H9 (cell line): ENCODE results near the gene COMMD1. TPM values are rescaled to one million over a fixed set of nuclear protein-coding genes. Genes with fewer than 3 reads are reported as not detected.
A peak's percentile ranks its signal among the peaks of the same experiment; 100 is the strongest.

ENCODE experiments used
- DNase-seq: peaks from one replicate; pipeline ENCODE4 v3.0.0-alpha.2; 2017
- H2AFZ ChIP-seq: one replicate; pipeline ENCODE4 v1.6.1; 2013; ENCODE audit warnings: mild to moderate bottlenecking, low read length, control low read depth, moderate library complexity
- H2AK5ac ChIP-seq: 2 replicates; pipeline ENCODE4 v1.6.1; 2013; ENCODE audit warnings: low read length, control low read depth, mixed read lengths; ENCODE audit not compliant: insufficient read length
- H2BK120ac ChIP-seq: one replicate; pipeline ENCODE4 v1.6.1; 2013; ENCODE audit warnings: low read depth, mild to moderate bottlenecking, low read length, control low read depth, inconsistent platforms; ENCODE audit not compliant: poor library complexity, severe bottlenecking
- H2BK12ac ChIP-seq: 2 replicates; pipeline ENCODE4 v1.6.1; 2013; ENCODE audit warnings: low read length, control low read depth, mixed read lengths, low read depth; ENCODE audit not compliant: insufficient read length
- H2BK15ac ChIP-seq: 2 replicates; pipeline ENCODE4 v1.6.1; 2013; ENCODE audit warnings: low read depth, low read length, control low read depth
- H2BK20ac ChIP-seq: one replicate; pipeline ENCODE4 v1.6.1; 2013; ENCODE audit warnings: low read depth, mild to moderate bottlenecking, low read length, control low read depth, inconsistent platforms; ENCODE audit not compliant: poor library complexity, severe bottlenecking
- H2BK5ac ChIP-seq: 2 replicates; pipeline ENCODE4 v1.6.1; 2013; ENCODE audit warnings: low read length, control low read depth, mixed read lengths; ENCODE audit not compliant: insufficient read length
- H3K14ac ChIP-seq: 2 replicates; pipeline ENCODE4 v1.6.1; 2013; ENCODE audit warnings: low read length, control low read depth; ENCODE audit not compliant: insufficient read depth
- H3K18ac ChIP-seq: 2 replicates; pipeline ENCODE4 v1.6.1; 2013; ENCODE audit warnings: low read depth, mild to moderate bottlenecking, mixed read lengths, low read length, control low read depth; ENCODE audit not compliant: insufficient read length
- H3K23ac ChIP-seq: 2 replicates; pipeline ENCODE4 v1.6.1; 2013; ENCODE audit warnings: low read length, control low read depth, mixed read lengths, low read depth; ENCODE audit not compliant: insufficient read length
- H3K23me2 ChIP-seq: 2 replicates; pipeline ENCODE4 v1.6.1; 2013; ENCODE audit warnings: low read depth, mild to moderate bottlenecking, mixed read lengths, low read length, control low read depth; ENCODE audit not compliant: insufficient read length, poor library complexity, severe bottlenecking
- H3K27ac ChIP-seq: 2 replicates; pipeline ENCODE4 v1.5.1; 2013; ENCODE audit warnings: low read length, control low read depth, mixed read lengths, low read depth; ENCODE audit not compliant: insufficient read length
- H3K27me3 ChIP-seq: 2 replicates; pipeline ENCODE4 v1.6.1; 2013; ENCODE audit warnings: low read length, control low read depth, inconsistent platforms; ENCODE audit not compliant: insufficient read depth
- H3K4ac ChIP-seq: 2 replicates; pipeline ENCODE4 v1.6.1; 2013; ENCODE audit warnings: low read depth, mild to moderate bottlenecking, control low read depth, inconsistent platforms, low read length, moderate library complexity
- H3K4me1 ChIP-seq: 2 replicates; pipeline ENCODE4 v1.6.1; 2013; ENCODE audit warnings: low read length, control low read depth, inconsistent platforms; ENCODE audit not compliant: insufficient read depth
- H3K4me2 ChIP-seq: 2 replicates; pipeline ENCODE4 v1.6.1; 2013; ENCODE audit warnings: low read length, control low read depth, mixed read lengths; ENCODE audit not compliant: insufficient read length, insufficient read depth
- H3K56ac ChIP-seq: 2 replicates; pipeline ENCODE4 v1.6.1; 2013; ENCODE audit warnings: low read depth, mild to moderate bottlenecking, mixed read lengths, low read length, control low read depth; ENCODE audit not compliant: insufficient read length
- H3K79me1 ChIP-seq: 2 replicates; pipeline ENCODE4 v1.6.1; 2013; ENCODE audit warnings: low read depth, mild to moderate bottlenecking, moderate library complexity, low read length, control low read depth, inconsistent platforms; ENCODE audit not compliant: insufficient read depth, poor library complexity, severe bottlenecking
- H3K79me2 ChIP-seq: 2 replicates; pipeline ENCODE4 v1.6.1; 2013; ENCODE audit warnings: low read length, control low read depth, inconsistent platforms; ENCODE audit not compliant: insufficient read depth
- H3K9ac ChIP-seq: 2 replicates; pipeline ENCODE4 v1.6.1; 2013; ENCODE audit warnings: low read length, control low read depth, mixed read lengths; ENCODE audit not compliant: insufficient read length; ENCODE audit errors: extremely low read depth
- H3K9me3 ChIP-seq: one replicate; pipeline ENCODE4 v1.6.1; 2013; ENCODE audit warnings: low read depth, low read length, inconsistent platforms; ENCODE audit not compliant: control insufficient read depth
- H3T11ph ChIP-seq: one replicate; pipeline ENCODE4 v1.6.1; 2013; ENCODE audit warnings: mild to moderate bottlenecking, low read length, control low read depth, inconsistent platforms
- H4K20me1 ChIP-seq: one replicate; pipeline ENCODE4 v1.6.1; 2013; ENCODE audit not compliant: control insufficient read depth, insufficient read length, insufficient read depth
- H4K5ac ChIP-seq: 2 replicates; pipeline ENCODE4 v1.6.1; 2013; ENCODE audit warnings: low read depth, mild to moderate bottlenecking, mixed read lengths, low read length, control low read depth; ENCODE audit not compliant: insufficient read length
- H4K8ac ChIP-seq: replicated peaks from 2 replicates; pipeline ENCODE4 v1.6.1; 2013; ENCODE audit warnings: low read length, control low read depth, mixed read lengths, low read depth; ENCODE audit not compliant: insufficient read length
- H4K91ac ChIP-seq: 2 replicates; pipeline ENCODE4 v1.6.1; 2013; ENCODE audit warnings: low read depth, mild to moderate bottlenecking, moderate library complexity, mixed read lengths, low read length, control low read depth; ENCODE audit not compliant: insufficient read length
- H3K27ac Mint-ChIP-seq, 3 experiments: 2 replicates in 2 of 3; 3 replicates in 1 of 3; pipeline ENCODE4 v1.8.0; 2020 to 2021; ENCODE audit warnings: mixed read lengths in 3 of 3, mild to moderate bottlenecking in 1 of 3, moderate library complexity in 1 of 3
- H3K27me3 Mint-ChIP-seq: 2 replicates; pipeline ENCODE4 v1.8.0; 2021; ENCODE audit warnings: low read depth, mild to moderate bottlenecking, moderate library complexity, mixed read lengths
- H3K36me3 Mint-ChIP-seq, 3 experiments: 2 replicates in 2 of 3; 3 replicates in 1 of 3; pipeline ENCODE4 v1.8.0; 2020 to 2021; ENCODE audit warnings: low read depth in 3 of 3, mixed read lengths in 3 of 3; ENCODE audit not compliant: insufficient read depth in 1 of 3
- H3K4me1 Mint-ChIP-seq, 2 experiments: 2 replicates each; pipeline ENCODE4 v1.8.0; 2020; ENCODE audit warnings: mixed read lengths in 2 of 2
- H3K4me3 Mint-ChIP-seq, 2 experiments: 2 replicates in 1 of 2; 3 replicates in 1 of 2; pipeline ENCODE4 v1.8.0; 2020 to 2021; ENCODE audit warnings: mild to moderate bottlenecking in 2 of 2, mixed read lengths in 2 of 2, moderate library complexity in 1 of 2
- H3K9me3 Mint-ChIP-seq, 2 experiments: 2 replicates in 1 of 2; 3 replicates in 1 of 2; pipeline ENCODE4 v1.8.0; 2020; ENCODE audit warnings: mild to moderate bottlenecking in 2 of 2, mixed read lengths in 2 of 2, moderate library complexity in 1 of 2
- WGBS: extraction: QIAGEN DNeasy Blood & Tissue Kit; methylation state at CpG from one replicate; pipeline ENCODE4 v1.1.7; 2013; ENCODE audit warnings: missing lambda C conversion rate, low lambda C conversion rate, mixed read lengths; ENCODE audit not compliant: insufficient read length; ENCODE audit errors: extremely low coverage; 5-methylcytosine and 5-hydroxymethylcytosine counted together
- total RNA-seq: library from RNA; stranded (reverse); gene quantifications from 2 replicates; pipeline ENCODE4 v1.2.1, GENCODE V29; 2021
- TF ChIP-seq, protein P1 (sequence below): fragments of 200-600 bp; sonication (generic); conservative IDR thresholded peaks from 3 replicates; pipeline ENCODE4 v1.8.0; 2021; ENCODE audit warnings: antibody characterized with exemption, mild to moderate bottlenecking

Gene COMMD1
- total RNA-seq, 1 experiment from 2014 or later, result 31.5 TPM

DNA sequence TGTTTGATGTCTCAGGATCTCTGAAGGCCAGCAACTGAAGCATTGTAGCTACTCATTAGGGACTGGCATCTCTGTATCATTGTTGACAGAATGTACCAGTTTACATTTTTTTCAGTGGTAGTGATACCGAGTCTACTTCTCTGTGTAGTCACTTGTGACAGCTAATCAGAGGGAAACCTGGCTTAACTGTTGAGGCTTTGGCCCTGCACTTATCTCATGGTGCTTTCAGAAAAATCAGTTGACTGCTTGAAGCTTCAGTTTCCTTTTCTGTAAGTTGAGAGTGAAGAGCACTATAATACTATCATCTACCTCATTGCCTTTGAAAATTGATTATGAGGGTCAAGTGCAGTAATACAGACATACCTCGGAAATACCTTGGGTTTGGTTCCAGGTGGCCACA, 90.0 kb downstream of the COMMD1 start:
- Histone ChIP-seq H2BK12ac (no peak overlapping the region), H3K56ac (no peak overlapping the region), H2BK120ac (no peak overlapping the region), H3K4me2 (no peak overlapping the region), H3K18ac (no peak overlapping the region), H2BK20ac (no peak overlapping the region), H2AFZ (no peak overlapping the region), H3T11ph (no peak overlapping the region), H4K5ac (no peak overlapping the region), H3K23ac (no peak overlapping the region), H4K8ac (no peak overlapping the region), H3K27me3 (no peaks in the 10 kb centered on the region), H4K91ac (no peak overlapping the region), H3K14ac (no peak overlapping the region), H2AK5ac (no peak overlapping the region), H3K4me1 (no peaks in the 10 kb centered on the region), H3K4ac (no peak overlapping the region), H2BK15ac (no peak overlapping the region), H3K79me2 (no peaks in the 10 kb centered on the region), H2BK5ac (no peak overlapping the region), H3K27ac (no peak overlapping the region), H4K20me1 (no peaks in the 10 kb centered on the region), H3K9ac (no peak overlapping the region), H3K9me3 (no peaks in the 10 kb centered on the region), H3K23me2 (no peaks in the 10 kb centered on the region), H3K79me1 (no peaks in the 10 kb centered on the region)
- DNase-seq, result no peak
- H3K36me3 Mint-ChIP-seq, result no peaks in the 10 kb centered on the region
- 0 out of 7 replicates have a peak overlapping the region, but pooled peaks of 1 of the 3 experiments have one; percentile 9 for H3K27ac Mint-ChIP-seq
- peaks cover 3 to 6% of the 10 kb centered on the region in 2 experiments; a peak in 3 of 4 replicates for H3K4me1 Mint-ChIP-seq
- WGBS, result no CpG with 5 or more reads among the region's 2 CpGs
- no peaks in the 10 kb centered on the region for H3K27me3 Mint-ChIP-seq
- no peak overlapping the region for H3K4me3 Mint-ChIP-seq
- H3K9me3 Mint-ChIP-seq, result no peaks in the 10 kb centered on the region
- TF ChIP-seq, protein P1, sequence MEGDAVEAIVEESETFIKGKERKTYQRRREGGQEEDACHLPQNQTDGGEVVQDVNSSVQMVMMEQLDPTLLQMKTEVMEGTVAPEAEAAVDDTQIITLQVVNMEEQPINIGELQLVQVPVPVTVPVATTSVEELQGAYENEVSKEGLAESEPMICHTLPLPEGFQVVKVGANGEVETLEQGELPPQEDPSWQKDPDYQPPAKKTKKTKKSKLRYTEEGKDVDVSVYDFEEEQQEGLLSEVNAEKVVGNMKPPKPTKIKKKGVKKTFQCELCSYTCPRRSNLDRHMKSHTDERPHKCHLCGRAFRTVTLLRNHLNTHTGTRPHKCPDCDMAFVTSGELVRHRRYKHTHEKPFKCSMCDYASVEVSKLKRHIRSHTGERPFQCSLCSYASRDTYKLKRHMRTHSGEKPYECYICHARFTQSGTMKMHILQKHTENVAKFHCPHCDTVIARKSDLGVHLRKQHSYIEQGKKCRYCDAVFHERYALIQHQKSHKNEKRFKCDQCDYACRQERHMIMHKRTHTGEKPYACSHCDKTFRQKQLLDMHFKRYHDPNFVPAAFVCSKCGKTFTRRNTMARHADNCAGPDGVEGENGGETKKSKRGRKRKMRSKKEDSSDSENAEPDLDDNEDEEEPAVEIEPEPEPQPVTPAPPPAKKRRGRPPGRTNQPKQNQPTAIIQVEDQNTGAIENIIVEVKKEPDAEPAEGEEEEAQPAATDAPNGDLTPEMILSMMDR, result no peak
